ENCODE measurements around the gene WDR49.

- TF ChIP-seq POLR2A (IDR thresholded peaks at IDR 0.05; ENCODE audit: low read depth, low read length) (no peak), MYC (IDR thresholded peaks at IDR 0.05; ENCODE audit: insufficient read depth, insufficient read length, insufficient replicate concordance, low read length, severe bottlenecking) (no peak), CTCF (IDR thresholded peaks at IDR 0.05 in 2 of 3, conservative IDR thresholded peaks at IDR 0.05 in 1 of 3; ENCODE audit: control insufficient read depth in 2 of 3, extremely low read depth in 1 of 3, insufficient read depth in 1 of 3, low read depth in 3 of 3, low read length in 3 of 3) (no peak), ATF2 (IDR thresholded peaks at IDR 0.05; ENCODE audit: low read length) (no peak), USF2 (IDR thresholded peaks at IDR 0.05; ENCODE audit: borderline replicate concordance, low read depth, low read length) (no peak), POLR2AphosphoS2 (IDR thresholded peaks at IDR 0.05; ENCODE audit: low read depth, low read length) (no peak), REST (IDR thresholded peaks at IDR 0.05; ENCODE audit: low read depth, low read length) (no peak), MYB (IDR thresholded peaks at IDR 0.05; ENCODE audit: borderline replicate concordance, low read depth, low read length) (no peak), POLR2AphosphoS5 (IDR thresholded peaks at IDR 0.05; ENCODE audit: low read length) (no peak), ESRRA (IDR thresholded peaks at IDR 0.05; ENCODE audit: low read length) (no peak), JUNB (IDR thresholded peaks at IDR 0.05) (no peak), SIN3A (IDR thresholded peaks at IDR 0.05; ENCODE audit: low read depth, low read length) (no peak), RAD21 (IDR thresholded peaks at IDR 0.05; ENCODE audit: insufficient read depth, low read depth, low read length) (no peak), SKIL (IDR thresholded peaks at IDR 0.05; ENCODE audit: low read depth, poor library complexity, severe bottlenecking) (no peak)
These were observed 78.6 kb downstream of the WDR49 start for GRCh38 chr3:167575000-167575600.
